Stimulated activated naive CD8-positive, alpha-beta T cell treated with anti-CD3 and anti-CD28 coated beads, Interleukin-15, Interleukin-2, amounts not matched to agents 100 U/mL and 50 U/mL, for 24 hours (primary cell): Measurements from ENCODE around the gene PRR12.

Experiments used
- ATAC-seq: fragments of 150-1000 bp; cut with Tn5 transposase; one replicate; pipeline ENCODE4 v1.10.0; 2021
- DNase-seq: peaks from one replicate; pipeline ENCODE4 v3.0.0; 2021

Gene PRR12

GRCh38 chr19:49645592-49645991 is 54.6 kb downstream of the PRR12 start:
- ATAC-seq (no peak), DNase-seq (no peak)

- ATAC-seq (no peak), DNase-seq (no peak)
Observed at GRCh38 chr19:49645995-49646394, 55.0 kb downstream of the PRR12 start.

GRCh38 chr19:49646586-49646985 is 55.6 kb downstream of the PRR12 start:
- DNase-seq (no peak), ATAC-seq (no peak)

- ATAC-seq (no peak), DNase-seq (no peak)
Observed at GRCh38 chr19:49651029-49651819, 60.2 kb downstream of the PRR12 start.

GRCh38 chr19:49651820-49652550 is 61.0 kb downstream of the PRR12 start:
- no peak for ATAC-seq
- DNase-seq, result no peak

- DNase-seq (no peak), ATAC-seq (no peak)
Observed at GRCh38 chr19:49652551-49653465, 61.8 kb downstream of the PRR12 start.

GRCh38 chr19:49653466-49653806 is 62.5 kb downstream of the PRR12 start:
- DNase-seq, result no peak
- no peak for ATAC-seq

GRCh38 chr19:49654581-49654980 is 63.6 kb downstream of the PRR12 start:
- ATAC-seq, result no peak
- DNase-seq, result no peak

- DNase-seq (no peak), ATAC-seq (no peak)
Observed at GRCh38 chr19:49655570-49656455, 64.8 kb downstream of the PRR12 start.

GRCh38 chr19:49656456-49657109 is 65.6 kb downstream of the PRR12 start:
- ATAC-seq (no peak), DNase-seq (no peak)

- no peak for ATAC-seq
- DNase-seq, result no peak
Observed at GRCh38 chr19:49657493-49658138, 66.6 kb downstream of the PRR12 start.

- no peak for DNase-seq
- ATAC-seq, result no peak
Observed at GRCh38 chr19:49658139-49658517, 67.1 kb downstream of the PRR12 start.

GRCh38 chr19:49658566-49659442 is 67.8 kb downstream of the PRR12 start:
- ATAC-seq (no peak), DNase-seq (no peak)

GRCh38 chr19:49660338-49660961 is 69.5 kb downstream of the PRR12 start:
- ATAC-seq, result no peak
- no peak for DNase-seq

- DNase-seq (no peak), ATAC-seq (no peak)
Observed at GRCh38 chr19:49662011-49662410, 71.0 kb downstream of the PRR12 start.

GRCh38 chr19:49663224-49663623 is 72.2 kb downstream of the PRR12 start:
- ATAC-seq (no peak), DNase-seq (no peak)

- peak; percentile 95 for DNase-seq
- ATAC-seq, result peak; percentile 65
Observed at GRCh38 chr19:49664171-49665035, 73.4 kb downstream of the PRR12 start.

GRCh38 chr19:49665036-49665350 is 74.0 kb downstream of the PRR12 start:
- no peak for DNase-seq
- no peak for ATAC-seq
